Measurements from ENCODE around the gene TMEM176A. TPM values are rescaled to one million over a fixed set of nuclear protein-coding genes. Genes with fewer than 3 reads are reported as not detected.

Gene TMEM176A
- polyA plus RNA-seq, 3 donors: 14.1 to 285 (median 129) TPM

- Histone ChIP-seq H3K4me2 (replicated peaks; ENCODE audit: extremely low read depth, low read length, poor library complexity, severe bottlenecking) (no peak overlapping the region), H3K9me3 (replicated peaks in 1 of 2; ENCODE audit: control insufficient read depth in 1 of 2, insufficient read depth in 1 of 2, low read length in 2 of 2) (peaks cover 6 to 13% of the 10 kb centered on the region in 2 donors), H4K20me1 (ENCODE audit: insufficient read depth, low read length) (no peaks in the 10 kb centered on the region), H3K27ac (ENCODE audit: low read depth in 1 of 2, low read length in 2 of 2) (no peak overlapping the region), H3K27me3 (ENCODE audit: control insufficient read depth in 2 of 2, insufficient read depth in 2 of 2, low read length in 2 of 2) (peaks cover 0 to 9% of the 10 kb centered on the region in 2 donors), H2AFZ (ENCODE audit: insufficient read depth, low read depth, low read length, poor library complexity, severe bottlenecking) (no peak overlapping the region), H3K4me1 (ENCODE audit: control insufficient read depth in 1 of 2, insufficient read depth in 2 of 2, low read length in 2 of 2) (no peaks in the 10 kb centered on the region), H3K79me2 (ENCODE audit: insufficient read depth, low read length) (no peaks in the 10 kb centered on the region), H3K36me3 (replicated peaks in 1 of 2; ENCODE audit: control insufficient read depth in 1 of 2, insufficient read depth in 2 of 2, low read length in 2 of 2) (no peaks in the 10 kb centered on the region), H3K4me3 (replicated peaks in 1 of 3; ENCODE audit: low read depth in 2 of 3, low read length in 3 of 3) (no peak overlapping the region), H3K9ac (ENCODE audit: insufficient read depth, low read length, poor library complexity, severe bottlenecking) (no peak overlapping the region)
- TF ChIP-seq CTCF (IDR thresholded peaks at IDR 0.05): no peak
- peaks cover 0 to 1% of the 10 kb centered on the region in 2 donors for H3K36me3 Mint-ChIP-seq
- intact Hi-C loops (cut with micrococcal nuclease): no loop called here
- peaks cover 8 to 13% (median 10%) of the 10 kb centered on the region in 3 donors for H3K27me3 Mint-ChIP-seq (ENCODE audit: low read depth in 3 of 3)
- DNase-seq: no peak
- H3K4me3 Mint-ChIP-seq: no peak overlapping the region
- peaks cover 2% of the 10 kb centered on the region for H3K4me1 Mint-ChIP-seq
- H3K9me3 Mint-ChIP-seq: peaks cover 9 to 24% (median 18%) of the 10 kb centered on the region in 7 donors
- H3K27ac Mint-ChIP-seq: no peak overlapping the region
- 91% methylated on average over 4 of the region's 7 CpGs for WGBS (ENCODE audit: insufficient coverage)
These were observed 13.9 kb downstream of the TMEM176A start for GRCh38 chr7:150814328-150815001.

- Histone ChIP-seq H2AFZ (ENCODE audit: insufficient read depth, low read depth, low read length, poor library complexity, severe bottlenecking) (no peak overlapping the region), H3K4me3 (replicated peaks in 1 of 3; ENCODE audit: low read depth in 2 of 3, low read length in 3 of 3) (no peak overlapping the region), H3K4me2 (replicated peaks; ENCODE audit: extremely low read depth, low read length, poor library complexity, severe bottlenecking) (no peak overlapping the region), H3K9ac (ENCODE audit: insufficient read depth, low read length, poor library complexity, severe bottlenecking) (no peak overlapping the region), H3K36me3 (replicated peaks in 1 of 2; ENCODE audit: control insufficient read depth in 1 of 2, insufficient read depth in 2 of 2, low read length in 2 of 2) (no peaks in the 10 kb centered on the region), H4K20me1 (ENCODE audit: insufficient read depth, low read length) (no peaks in the 10 kb centered on the region), H3K27ac (ENCODE audit: low read depth in 1 of 2, low read length in 2 of 2) (no peak overlapping the region), H3K27me3 (ENCODE audit: control insufficient read depth in 2 of 2, insufficient read depth in 2 of 2, low read length in 2 of 2) (peaks cover 0 to 11% of the 10 kb centered on the region in 2 donors), H3K79me2 (ENCODE audit: insufficient read depth, low read length) (no peaks in the 10 kb centered on the region), H3K9me3 (replicated peaks in 1 of 2; ENCODE audit: control insufficient read depth in 1 of 2, insufficient read depth in 1 of 2, low read length in 2 of 2) (peaks cover 6 to 13% of the 10 kb centered on the region in 2 donors), H3K4me1 (ENCODE audit: control insufficient read depth in 1 of 2, insufficient read depth in 2 of 2, low read length in 2 of 2) (no peaks in the 10 kb centered on the region)
- intact Hi-C loops (cut with micrococcal nuclease): no loop called here
- Mint-ChIP-seq H3K27ac (no peak overlapping the region), H3K4me3 (peak overlapping the region in 1 of 2 donors; percentile 27), H3K4me1 (no peaks in the 10 kb centered on the region), H3K27me3 (ENCODE audit: low read depth in 3 of 3) (peaks cover 9 to 12% (median 9%) of the 10 kb centered on the region in 3 donors), H3K9me3 (peaks cover 15 to 33% (median 24%) of the 10 kb centered on the region in 7 donors), H3K36me3 (no peaks in the 10 kb centered on the region)
- 100% methylated on average over 2 of the region's 2 CpGs for WGBS (ENCODE audit: insufficient coverage)
- no peak for TF ChIP-seq CTCF (IDR thresholded peaks at IDR 0.05)
- no peak for DNase-seq
These were observed 18.4 kb downstream of the TMEM176A start for GRCh38 chr7:150818971-150819370.

All from CD14-positive monocyte (primary cell).